Testis (tissue), 2 donors: ENCODE measurements around the gene CENPX.

ENCODE experiments used
- CTCF ChIP-seq, 3 experiments: fragments of 450-650 bp in 2 of 3; fragments of 200-600 bp in 1 of 3; sonication (generic) in 1 of 3; IDR thresholded peaks; one replicate each; pipeline ENCODE4 v1.5.1; 2016 to 2019; ENCODE audit warnings: antibody characterized with exemption in 3 of 3, mild to moderate bottlenecking in 2 of 3, moderate library complexity in 1 of 3
- POLR2A ChIP-seq: fragments of 450-650 bp; IDR thresholded peaks from one replicate; pipeline ENCODE4 v1.6.1; 2017; ENCODE audit warnings: antibody characterized with exemption, mild to moderate bottlenecking, moderate library complexity

- TF ChIP-seq POLR2A (no peak), CTCF (IDR thresholded peaks at IDR 0.05) (no peak)
Measured at GRCh38 chr17:82028966-82029365, 6.3 kb upstream of the CENPX start.
